Fibroblast of skin of right quadriceps (primary cell): Measurements from ENCODE around the gene WNT3A.

Source experiments
- DNase-seq: peaks from one replicate; pipeline ENCODE4 v3.0.0-alpha.2; 2013

Gene WNT3A

DNA sequence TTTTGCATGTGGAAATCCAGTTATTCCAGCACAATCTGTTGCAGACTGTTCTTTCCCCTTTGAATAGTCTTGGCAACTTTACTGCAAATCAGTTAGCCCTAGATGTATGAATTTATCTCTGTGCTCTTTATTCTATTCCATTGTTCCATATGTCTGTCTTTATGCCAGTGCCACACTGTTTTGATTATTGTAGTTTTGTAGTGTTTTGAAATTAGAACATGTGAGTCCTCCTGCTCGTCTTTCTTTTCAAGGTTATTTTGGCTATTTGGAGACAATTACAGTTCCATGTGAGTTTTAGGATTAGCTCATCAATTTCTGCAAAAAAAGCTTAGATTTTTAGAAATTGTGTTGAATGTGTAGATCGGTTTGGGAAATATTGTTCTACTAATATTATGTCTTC is 26.6 kb downstream of the WNT3A start:
- DNase-seq, result no peak

DNA sequence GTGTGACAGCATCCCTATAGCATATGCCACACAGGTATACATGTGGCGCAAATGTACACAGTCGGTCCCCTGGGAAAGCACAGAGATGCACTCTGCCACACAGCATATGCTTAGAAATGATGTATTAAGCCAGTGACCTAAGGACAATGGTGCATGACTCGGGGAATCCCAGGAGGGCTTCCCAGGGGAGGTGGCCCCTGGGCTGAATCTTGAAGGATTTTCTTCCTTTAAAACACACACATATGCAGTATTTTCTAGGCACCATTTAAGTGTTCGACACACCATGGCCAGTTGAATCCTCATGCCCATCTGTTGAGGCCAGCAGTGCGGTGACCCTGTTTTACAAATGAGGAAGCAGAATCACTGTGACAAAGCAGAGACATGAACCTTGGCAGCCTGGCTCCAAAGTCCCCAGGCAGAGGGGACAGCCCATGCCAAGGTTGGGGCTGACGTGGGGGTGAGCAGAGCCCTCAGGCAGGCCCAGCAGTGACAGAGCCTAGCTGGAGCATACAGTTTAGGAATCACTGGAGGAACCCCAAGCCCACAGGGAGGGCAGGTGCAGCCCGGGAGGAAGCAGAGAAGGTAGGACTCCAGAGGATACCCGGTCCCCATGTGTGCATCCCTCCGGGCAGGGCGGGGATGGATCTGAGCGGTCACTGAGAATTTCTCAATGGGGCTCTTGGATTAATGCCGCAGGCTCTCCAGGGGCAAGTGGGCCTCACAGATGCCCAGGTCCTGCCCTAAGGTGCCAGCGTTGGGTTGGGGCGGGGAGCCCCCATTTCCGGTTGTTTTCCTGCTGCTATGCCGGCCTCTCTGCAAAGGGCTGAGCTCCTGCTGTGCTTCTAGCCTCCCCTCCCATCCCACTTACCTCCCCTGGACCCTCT is 28.4 kb downstream of the WNT3A start:
- DNase-seq, result no peak

DNA sequence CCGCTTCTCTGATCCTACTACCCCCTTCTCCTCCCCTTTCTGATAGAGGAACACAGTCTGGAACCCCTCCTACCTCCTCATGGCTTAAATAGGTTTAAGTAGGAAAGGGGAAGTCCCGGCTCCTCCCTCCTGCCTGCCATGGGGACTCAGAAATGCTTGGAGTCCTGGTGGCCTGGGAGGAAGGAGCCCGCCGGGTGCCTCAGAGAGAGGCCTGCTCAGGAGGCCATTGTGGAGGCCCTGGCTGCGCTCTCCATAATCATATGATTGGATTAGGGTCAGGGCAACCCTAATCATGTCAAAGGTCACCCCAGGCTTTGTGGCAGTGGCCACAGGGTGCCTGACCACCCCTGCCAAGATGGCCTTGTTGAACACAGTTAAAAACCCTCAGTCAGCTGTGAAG is 29.0 kb downstream of the WNT3A start:
- no peak for DNase-seq

DNA sequence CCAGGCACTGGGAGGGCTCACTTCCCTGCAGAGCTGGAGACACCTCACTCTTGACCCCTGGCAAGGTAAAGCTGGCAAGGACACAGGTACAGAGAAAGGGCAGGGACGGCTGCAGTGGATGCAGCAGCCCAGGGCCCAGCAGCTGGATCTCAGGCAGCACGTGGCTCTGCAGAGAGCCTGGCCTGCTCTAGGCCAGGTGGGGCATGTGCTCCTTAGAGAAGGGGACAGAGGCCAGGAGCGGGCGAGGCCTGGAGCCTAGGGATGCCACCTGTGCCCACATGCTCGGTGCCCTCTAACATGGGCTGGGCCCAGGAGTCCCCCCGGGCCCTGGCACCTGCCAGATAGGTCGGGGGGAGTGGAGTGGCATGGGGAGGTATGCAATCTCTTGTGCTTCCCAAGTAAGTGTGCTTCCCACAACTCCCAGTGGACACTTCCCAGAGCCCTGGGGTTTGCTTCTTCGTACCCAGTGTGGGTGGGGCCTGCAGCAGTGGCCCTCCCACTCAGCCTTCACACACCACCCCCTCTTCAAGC is 30.0 kb downstream of the WNT3A start:
- DNase-seq, result no peak

DNA sequence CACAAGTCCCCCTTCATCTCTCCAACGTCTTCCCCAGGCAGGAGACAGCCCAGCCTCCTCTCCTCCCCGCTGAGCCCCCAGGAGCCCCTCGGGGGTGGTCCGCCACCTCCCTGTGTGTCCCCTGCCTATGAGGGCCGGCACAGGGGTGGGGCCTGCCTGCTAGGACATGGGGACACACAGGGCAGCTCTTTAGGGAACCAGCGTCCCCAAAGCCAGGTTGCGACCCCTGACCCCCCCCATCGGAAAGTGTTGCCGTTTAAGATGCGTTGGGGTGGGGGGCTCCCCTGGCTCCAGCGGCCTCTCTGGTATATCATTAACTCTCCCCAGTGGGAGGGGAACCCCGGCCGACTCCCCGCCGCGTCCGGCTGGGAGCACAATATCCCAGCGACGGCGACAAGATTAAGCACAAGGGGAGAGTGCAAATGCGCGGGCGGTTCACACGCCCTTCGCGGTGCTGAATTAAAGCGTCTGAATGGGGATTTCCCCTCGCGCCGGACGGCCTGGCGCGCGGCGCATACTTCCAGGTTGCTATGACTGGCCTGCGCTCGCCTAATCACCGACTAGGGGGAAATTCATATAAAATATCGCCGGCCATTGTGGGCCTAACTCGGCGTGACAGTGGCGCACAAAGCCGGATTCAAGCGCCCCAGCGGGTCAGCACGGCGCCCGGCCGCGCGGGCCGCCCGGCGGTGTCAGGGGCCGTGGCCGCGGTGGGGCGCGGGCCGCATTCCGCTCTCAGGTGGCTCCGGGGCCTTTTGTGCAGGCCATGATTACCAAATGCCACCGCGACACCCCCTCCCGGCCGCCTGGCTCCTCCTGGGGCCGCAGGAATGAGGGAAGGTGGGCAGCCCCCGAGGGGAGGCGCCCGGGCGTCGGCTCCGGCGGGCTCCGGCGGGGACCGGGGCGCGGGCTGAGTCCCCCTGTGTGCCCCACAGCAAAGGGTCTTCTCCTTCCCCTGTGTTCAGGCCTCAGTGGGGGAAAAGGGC is 30.9 kb downstream of the WNT3A start:
- no peak for DNase-seq

DNA sequence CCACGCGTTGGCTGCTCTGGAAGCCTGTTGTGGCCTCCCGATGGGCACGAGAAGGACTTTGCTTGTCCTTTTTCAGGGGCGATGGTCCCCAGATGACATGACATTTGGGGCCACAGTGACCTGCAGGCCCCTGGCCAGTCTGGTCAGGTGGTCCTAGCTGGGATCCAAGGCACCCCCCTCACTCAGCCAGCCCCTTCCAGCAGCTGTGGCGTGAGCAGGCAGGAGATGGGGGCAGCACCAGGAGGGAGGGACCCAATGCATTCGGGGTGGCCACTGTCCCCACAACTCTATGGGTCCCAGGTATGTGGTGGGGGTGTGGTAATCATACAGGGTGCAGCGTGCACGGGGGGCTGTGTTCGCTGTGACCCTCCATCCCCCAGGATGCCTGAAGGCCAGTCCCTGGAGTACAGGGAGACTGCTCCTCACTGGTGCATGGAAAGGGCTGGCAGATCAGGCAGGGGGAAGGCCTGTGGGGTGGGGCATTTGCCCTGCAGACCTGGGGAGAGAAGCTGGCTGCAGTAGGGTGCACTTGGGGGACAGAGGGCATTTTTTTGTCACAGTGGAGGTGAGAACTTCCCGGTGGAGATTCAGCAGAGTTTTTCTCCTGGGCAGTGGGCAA is 31.7 kb downstream of the WNT3A start:
- no peak for DNase-seq

DNA sequence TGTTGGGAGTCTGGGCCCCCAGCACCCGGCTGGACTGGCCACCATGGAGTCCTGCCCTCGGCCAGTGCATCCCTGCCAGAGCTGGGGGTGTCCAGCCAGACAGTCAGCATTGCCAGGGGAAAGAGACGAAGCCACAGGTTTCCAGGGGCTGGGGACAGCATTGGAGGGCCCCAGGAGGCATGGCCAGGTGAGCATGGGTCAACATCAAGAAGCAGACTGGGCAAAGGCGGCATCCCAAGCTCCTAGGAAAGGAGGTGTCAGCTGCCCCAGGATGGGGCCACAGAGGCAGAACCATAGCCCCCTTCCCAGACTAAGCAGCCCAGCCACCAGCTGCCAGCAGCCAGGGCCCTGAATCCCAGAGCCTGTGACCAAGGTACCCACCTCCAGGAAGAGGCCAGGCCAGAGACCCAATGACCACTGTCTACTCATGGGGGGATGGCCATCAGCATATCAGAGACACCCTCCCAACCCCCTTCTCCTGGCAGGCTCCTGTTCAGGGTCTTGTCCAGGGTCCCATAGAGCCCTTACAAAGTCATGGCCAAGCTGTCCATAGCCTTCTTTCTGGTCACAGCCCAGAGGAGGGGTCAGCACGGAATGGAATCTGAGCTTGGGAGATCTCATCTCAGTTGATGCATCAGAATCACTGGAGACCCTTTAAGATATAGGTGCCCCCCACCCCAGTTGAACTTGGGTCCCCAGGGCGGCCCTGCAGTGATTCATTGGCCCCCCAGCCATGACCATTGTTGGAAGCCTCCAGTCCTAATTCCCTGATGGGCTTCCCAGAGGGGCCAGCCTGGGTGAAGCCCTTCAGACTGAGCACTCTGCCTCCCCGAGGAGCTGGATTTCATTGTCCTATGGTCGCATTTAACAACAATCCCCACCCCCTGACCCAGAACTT is 32.5 kb downstream of the WNT3A start:
- DNase-seq, result no peak

DNA sequence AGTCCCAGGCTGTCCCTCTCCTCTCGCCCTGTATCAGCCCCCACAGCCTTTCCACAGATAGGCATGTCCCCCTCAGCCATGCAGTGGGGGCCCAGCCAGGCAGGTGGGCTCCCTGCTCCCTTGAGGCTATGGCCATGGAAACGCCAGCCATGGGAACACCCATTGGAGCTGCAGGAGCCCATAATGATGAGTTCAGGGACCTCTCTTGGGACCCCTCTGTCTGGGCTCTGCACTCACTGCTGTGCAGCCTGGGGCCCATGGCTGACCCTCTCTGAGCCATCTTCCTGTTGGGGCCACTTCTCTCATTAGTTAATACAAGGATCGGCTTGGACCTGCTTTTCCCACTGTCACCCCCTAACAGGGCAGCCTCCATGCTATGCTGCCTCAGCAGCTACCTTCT is 33.2 kb downstream of the WNT3A start:
- no peak for DNase-seq

DNA sequence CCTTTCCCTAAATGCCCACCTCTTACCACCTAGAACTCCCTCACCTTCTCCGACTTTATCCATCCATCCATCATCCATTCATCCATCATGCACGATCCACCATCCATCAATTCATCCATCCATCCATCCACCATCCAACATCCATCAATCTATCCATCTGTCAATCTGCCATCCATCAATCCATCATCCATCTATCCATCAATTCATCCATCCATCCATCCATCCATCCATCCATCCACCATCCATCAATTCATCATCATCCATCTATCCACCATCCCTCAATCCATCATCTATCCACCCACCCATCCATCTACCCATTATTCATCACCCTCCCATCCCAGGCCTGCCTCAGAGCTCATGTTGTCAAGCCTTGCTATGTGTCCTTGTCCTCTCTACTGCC is 34.5 kb downstream of the WNT3A start:
- no peak for DNase-seq

DNA sequence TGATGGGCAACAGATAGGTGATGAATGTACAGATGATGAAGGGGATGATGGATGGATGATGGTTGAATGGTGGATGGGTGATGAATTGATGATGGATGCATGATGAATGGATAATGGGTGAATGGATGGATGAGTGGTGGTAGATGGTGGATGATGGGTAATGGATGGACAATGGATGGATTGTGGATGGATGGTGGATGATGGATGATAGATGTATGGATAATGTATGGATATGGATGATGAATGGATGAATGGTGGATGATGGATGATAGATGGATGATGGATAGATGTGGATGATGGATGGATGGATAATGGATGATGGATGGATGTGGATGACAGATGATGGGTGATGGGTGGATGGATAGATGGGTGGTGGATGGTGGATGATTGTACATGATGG is 35.7 kb downstream of the WNT3A start:
- DNase-seq, result no peak

DNA sequence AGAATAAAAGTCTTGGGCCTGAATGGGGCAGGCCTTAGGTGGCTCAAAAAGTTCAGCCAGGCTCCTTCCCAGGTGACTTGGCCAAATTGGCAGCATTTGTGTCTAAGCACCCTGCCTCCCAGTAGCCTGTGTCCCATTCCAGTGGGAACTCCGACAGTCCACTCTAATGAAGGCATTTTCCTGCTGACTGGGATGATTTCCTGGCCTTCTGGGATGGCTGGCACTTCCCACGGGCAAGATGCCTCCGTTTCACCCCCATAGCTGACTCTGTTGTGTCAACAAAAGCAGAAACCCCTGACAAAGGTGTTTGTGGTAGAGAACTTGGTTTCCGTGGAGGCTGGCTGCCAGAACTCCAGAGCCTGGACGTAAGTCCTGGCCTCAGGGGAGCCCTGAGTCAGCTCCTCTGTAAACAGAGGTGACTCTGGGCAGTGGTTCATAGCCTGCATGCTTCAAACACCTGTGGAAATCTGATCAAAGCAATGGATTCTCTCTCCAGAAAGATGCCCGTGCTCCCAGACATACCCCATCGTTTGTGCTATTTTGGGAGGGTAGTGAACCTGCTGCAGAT is 36.6 kb downstream of the WNT3A start:
- no peak for DNase-seq

DNA sequence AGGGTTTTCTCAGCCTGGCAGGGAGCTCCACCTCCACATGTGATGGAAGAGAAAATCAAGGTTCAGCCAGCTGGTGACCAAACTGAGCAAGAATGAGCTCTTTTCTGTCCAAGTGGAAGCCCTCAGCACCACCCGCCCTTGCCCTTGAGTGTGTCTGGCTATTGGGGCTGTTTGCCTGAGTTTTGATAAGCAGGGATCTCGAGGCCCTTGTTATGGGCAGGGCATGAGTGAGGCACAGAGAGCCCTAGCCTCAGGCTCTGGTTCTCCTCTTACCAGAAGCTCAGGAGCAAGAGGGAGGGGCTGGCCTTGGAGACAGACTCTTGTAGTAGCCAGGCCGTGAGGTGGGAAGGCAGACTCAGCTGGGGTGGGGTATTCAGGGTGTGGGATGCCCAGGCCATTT is 38.2 kb downstream of the WNT3A start:
- DNase-seq, result no peak

DNA sequence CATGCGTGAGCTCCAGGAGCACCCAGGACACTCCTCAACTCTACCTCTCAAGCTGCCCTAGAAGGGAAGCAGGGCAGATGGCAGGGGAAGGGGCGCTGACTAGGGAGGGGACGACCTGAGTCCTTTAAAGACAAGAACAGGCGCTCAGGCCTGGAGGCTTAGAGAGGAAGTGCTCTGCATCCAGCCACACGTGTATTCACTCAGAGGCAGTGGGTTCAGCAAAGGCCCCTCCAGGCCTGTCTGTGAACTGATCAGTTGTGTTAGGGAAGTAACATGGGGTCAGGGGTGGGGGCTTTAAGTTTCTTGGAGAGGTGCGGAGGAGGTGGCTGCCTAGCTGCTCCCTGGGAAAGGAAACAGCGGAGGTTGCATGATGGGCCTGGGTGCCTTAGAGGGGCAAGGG is 38.6 kb downstream of the WNT3A start:
- no peak for DNase-seq

DNA sequence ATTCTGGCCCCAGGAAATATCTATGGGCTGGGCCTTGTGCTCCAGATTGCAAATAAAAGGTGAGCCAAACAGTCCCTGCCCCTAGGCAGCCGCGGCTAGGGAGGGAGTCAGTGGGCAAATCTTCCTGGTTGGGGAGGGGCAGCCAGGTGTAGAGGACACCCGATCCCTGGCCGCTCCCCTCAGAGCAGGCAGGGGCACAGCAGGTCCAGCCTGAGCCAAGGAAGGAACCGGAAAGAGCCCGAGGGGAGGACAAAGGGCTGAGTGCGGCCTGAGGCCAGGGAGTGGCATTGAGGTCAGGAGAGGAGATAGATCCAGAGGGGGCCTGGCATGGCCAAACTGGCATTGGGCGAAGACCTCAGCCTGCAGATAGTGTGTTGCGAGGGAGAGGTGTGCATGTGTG is 39.1 kb downstream of the WNT3A start:
- DNase-seq, result no peak

DNA sequence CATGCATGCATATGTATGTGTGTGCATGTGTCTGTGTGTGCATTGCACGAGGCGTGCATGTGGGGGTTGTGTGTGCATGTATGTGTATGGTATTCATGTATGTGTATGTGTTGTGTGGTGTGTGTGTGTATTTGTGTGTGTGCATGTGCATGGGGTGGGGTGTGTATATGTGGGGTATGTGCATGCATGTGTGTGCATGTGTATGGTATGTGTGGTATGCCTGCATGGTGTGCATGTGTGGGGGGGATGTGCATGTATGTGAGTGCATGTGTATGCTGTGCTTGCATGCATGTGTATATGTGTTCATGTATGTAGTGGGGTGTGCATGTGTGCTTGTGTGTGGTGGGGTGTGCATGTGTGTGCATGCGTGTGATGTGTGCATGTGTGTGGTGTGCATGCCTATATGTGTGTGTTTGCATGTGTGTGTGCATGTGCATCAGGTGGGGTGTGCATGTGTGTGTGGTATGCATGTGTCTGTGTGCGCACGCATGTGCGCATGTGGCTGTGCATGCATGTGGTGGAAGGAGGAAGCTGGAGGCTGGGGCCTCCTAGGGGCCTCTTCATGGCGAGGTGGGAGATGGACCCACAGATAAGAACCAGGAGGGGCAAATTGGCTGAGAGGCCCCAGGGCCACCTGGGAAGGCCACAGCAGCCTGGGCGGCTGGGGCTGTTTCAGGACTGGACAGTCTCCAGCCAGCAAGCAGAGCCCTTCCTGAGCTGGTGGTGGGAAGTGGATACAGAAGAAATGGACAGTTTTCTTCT is 39.8 kb downstream of the WNT3A start:
- no peak for DNase-seq

DNA sequence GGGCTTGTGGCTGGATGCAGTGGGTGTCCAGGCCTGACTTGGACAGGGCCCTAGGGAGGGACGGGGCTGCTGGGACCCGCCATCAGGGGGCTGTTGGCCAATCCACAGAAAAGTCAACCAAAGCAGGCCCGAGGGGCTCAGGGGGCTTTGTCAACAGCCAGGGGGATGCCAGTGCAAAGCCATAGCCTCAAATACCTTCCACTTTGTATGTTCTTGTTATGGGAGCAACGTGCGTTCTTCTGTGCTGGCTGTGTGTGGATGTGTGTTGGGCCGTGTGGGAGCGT is 40.3 kb downstream of the WNT3A start:
- no peak for DNase-seq

DNA sequence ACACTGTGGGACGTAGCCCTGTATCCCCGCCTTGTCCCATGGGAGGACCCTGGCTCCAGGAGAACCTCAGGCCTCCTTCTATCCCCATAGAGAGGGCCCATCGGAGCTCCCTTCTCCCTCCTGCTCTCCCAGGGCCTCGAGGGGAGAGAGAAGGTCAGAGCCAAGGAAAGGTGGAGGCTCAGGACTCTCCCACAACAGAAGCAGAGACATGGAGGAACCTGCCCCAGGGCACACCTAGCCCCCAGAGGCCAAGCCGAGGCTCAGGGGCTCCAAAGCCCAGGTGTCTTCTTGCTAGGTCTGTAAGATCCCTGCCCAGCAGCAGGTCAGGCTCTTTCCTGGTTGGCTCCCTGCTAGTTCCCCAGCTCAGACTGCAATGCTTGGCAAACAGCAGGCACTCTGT is 41.3 kb downstream of the WNT3A start:
- DNase-seq, result no peak

DNA sequence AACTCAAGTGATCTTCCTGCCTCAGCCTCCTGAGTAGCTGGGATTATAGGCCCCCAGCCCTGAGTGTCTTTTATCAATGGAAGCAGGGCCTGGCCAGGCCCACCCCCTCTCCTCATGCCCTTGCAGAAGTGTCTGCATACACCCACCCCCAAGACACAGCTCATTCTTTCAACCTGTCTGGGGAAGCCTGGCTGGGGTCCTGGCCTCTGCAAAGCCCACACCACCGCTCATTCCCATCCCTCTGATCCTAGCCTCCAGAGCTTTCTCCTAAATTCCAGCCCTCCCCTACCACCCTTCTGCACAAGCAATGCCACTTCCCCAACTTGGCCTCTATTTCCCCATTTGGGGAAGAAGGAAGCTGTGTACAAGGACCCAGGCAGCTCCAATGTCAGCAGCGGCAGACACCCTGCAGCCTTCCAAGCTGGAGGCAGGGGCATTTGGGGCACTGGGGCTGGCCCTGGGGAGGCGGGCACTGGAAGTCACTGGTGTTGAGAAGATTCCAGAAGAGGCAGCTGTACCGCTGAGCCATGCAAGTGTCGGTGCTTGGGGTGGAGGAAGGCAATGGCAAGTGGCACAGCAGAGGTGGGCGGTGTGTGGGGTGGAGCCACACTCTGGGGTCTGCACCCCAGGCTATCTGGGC is 42.0 kb downstream of the WNT3A start:
- no peak for DNase-seq

DNA sequence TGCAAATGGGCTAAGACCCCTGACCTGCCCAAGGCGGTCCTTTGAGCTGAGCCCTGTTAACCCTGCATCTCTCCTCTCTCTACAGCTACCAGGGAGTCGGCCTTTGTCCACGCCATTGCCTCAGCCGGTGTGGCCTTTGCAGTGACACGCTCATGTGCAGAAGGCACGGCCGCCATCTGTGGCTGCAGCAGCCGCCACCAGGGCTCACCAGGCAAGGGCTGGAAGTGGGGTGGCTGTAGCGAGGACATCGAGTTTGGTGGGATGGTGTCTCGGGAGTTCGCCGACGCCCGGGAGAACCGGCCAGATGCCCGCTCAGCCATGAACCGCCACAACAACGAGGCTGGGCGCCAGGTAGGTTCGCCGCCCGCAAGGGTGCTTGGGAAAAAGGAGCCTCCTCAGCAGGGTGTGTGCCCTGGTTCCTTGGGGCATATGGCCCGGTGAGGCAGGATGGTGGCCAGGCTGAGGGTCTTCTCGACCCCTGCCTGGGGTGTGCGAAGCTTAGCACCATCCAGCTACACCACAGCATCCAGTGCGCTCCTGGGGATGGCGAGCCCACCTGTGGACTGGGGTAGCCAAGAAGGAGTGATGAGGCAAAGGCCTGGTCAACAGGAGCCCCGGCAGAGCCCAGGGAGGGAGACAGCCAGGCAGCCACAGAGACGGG is 43.9 kb downstream of the WNT3A start:
- no peak for DNase-seq
